HG03442 (cell line): ENCODE results near the gene WNK2.

Experiments used
- ATAC-seq: cut with Tn5 transposase; IDR thresholded peaks from one replicate; pipeline ENCODE4 v1.9.1; 2021; ENCODE audit warnings: mild to moderate bottlenecking, moderate library complexity; ENCODE audit not compliant: unreplicated experiment

Gene WNK2

GRCh38 chr9:93212409-93212808 is 28.5 kb downstream of the WNK2 start:
- no peak for ATAC-seq

- ATAC-seq: no peak
Measured at GRCh38 chr9:93216073-93216365, 32.1 kb downstream of the WNK2 start.

GRCh38 chr9:93217706-93218105 is 33.8 kb downstream of the WNK2 start:
- no peak for ATAC-seq

GRCh38 chr9:93218161-93218560 is 34.2 kb downstream of the WNK2 start:
- ATAC-seq: no peak

- no peak for ATAC-seq
Measured at GRCh38 chr9:93218671-93219420, 34.9 kb downstream of the WNK2 start.

- ATAC-seq: no peak
Measured at GRCh38 chr9:93219692-93220091, 35.8 kb downstream of the WNK2 start.

- ATAC-seq: no peak
Measured at GRCh38 chr9:93220627-93221026, 36.7 kb downstream of the WNK2 start.

- no peak for ATAC-seq
Measured at GRCh38 chr9:93221044-93221443, 37.1 kb downstream of the WNK2 start.

GRCh38 chr9:93222890-93223259 is 38.9 kb downstream of the WNK2 start:
- no peak for ATAC-seq

- ATAC-seq: no peak
Measured at GRCh38 chr9:93223260-93224180, 39.6 kb downstream of the WNK2 start.

GRCh38 chr9:93224591-93224990 is 40.7 kb downstream of the WNK2 start:
- ATAC-seq: no peak

GRCh38 chr9:93225417-93225816 is 41.5 kb downstream of the WNK2 start:
- no peak for ATAC-seq

GRCh38 chr9:93225892-93226291 is 42.0 kb downstream of the WNK2 start:
- no peak for ATAC-seq

GRCh38 chr9:93226819-93227218 is 42.9 kb downstream of the WNK2 start:
- ATAC-seq: no peak

- ATAC-seq: no peak
Measured at GRCh38 chr9:93228030-93228429, 44.1 kb downstream of the WNK2 start.

- no peak for ATAC-seq
Measured at GRCh38 chr9:93228453-93228852, 44.5 kb downstream of the WNK2 start.

GRCh38 chr9:93229636-93230035 is 45.7 kb downstream of the WNK2 start:
- no peak for ATAC-seq

- ATAC-seq: no peak
Measured at GRCh38 chr9:93230185-93230584, 46.2 kb downstream of the WNK2 start.

GRCh38 chr9:93230601-93231000 is 46.7 kb downstream of the WNK2 start:
- ATAC-seq: no peak

- no peak for ATAC-seq
Measured at GRCh38 chr9:93231121-93231694, 47.3 kb downstream of the WNK2 start.

- ATAC-seq: no peak
Measured at GRCh38 chr9:93231716-93232115, 47.8 kb downstream of the WNK2 start.

- ATAC-seq: no peak
Measured at GRCh38 chr9:93232388-93232960, 48.5 kb downstream of the WNK2 start.
